HG03108 (cell line): ENCODE results near the gene FBF1.
"Not testable (repeated sequence)": the region's sequence is repeated elsewhere in the genome, so short reads cannot be mapped to it uniquely, and the experiment has no call there.

Experiments used
- ATAC-seq: cut with Tn5 transposase; IDR thresholded peaks from one replicate; pipeline ENCODE4 v1.9.1; 2021; ENCODE audit warnings: moderate library complexity; ENCODE audit not compliant: unreplicated experiment

Gene FBF1

GRCh38 chr17:75897160-75898019 is 43.5 kb downstream of the FBF1 start:
- no peak for ATAC-seq

GRCh38 chr17:75896415-75897159 is 44.3 kb downstream of the FBF1 start, which contains the start of gene TRIM65:
TSS of gene TRIM65 (minus strand) at chr17:75896951. CDS start at chr17:75896937, 14 bp downstream.
- peak; percentile 59 for ATAC-seq

- no peak for ATAC-seq
Observed at GRCh38 chr17:75895370-75896155, 45.3 kb downstream of the FBF1 start.

- no peak for ATAC-seq
Observed at GRCh38 chr17:75894049-75894733, 46.7 kb downstream of the FBF1 start.

GRCh38 chr17:75893305-75894048 is 47.4 kb downstream of the FBF1 start:
- no peak for ATAC-seq

- ATAC-seq: no peak
Observed at GRCh38 chr17:75892556-75893224, 48.2 kb downstream of the FBF1 start.

- no peak for ATAC-seq
Observed at GRCh38 chr17:75891605-75892555, 49.0 kb downstream of the FBF1 start.

- no peak for ATAC-seq
Observed at GRCh38 chr17:75891022-75891604, 49.7 kb downstream of the FBF1 start.

- ATAC-seq: no peak
Observed at GRCh38 chr17:75889454-75889853, 51.4 kb downstream of the FBF1 start.

GRCh38 chr17:75888484-75888883 is 52.4 kb downstream of the FBF1 start:
- ATAC-seq: no peak

- not testable (repeated sequence) for ATAC-seq
Observed at GRCh38 chr17:75885860-75886259, 55.0 kb downstream of the FBF1 start.

- ATAC-seq: no peak
Observed at GRCh38 chr17:75885431-75885830, 55.4 kb downstream of the FBF1 start.

GRCh38 chr17:75881678-75882454 is 59.0 kb downstream of the FBF1 start:
- no peak for ATAC-seq

- no peak for ATAC-seq
Observed at GRCh38 chr17:75880266-75880665, 60.6 kb downstream of the FBF1 start.

GRCh38 chr17:75878174-75878998 is 62.5 kb downstream of the FBF1 start, which contains the start of gene TRIM47:
TSS of gene TRIM47 (minus strand) at chr17:75878581. CDS start at chr17:75878548, 33 bp downstream.
- no peak for ATAC-seq

GRCh38 chr17:75877752-75878173 is 63.1 kb downstream of the FBF1 start:
- no peak for ATAC-seq
